A549 (cell line): Measurements from ENCODE around the gene SLC40A1.

Source experiments
- POLR2A ChIP-seq: IDR thresholded peaks from 2 replicates; pipeline ENCODE4 v1.6.1; 2012; ENCODE audit warnings: mild to moderate bottlenecking, low read length
- RCOR1 ChIP-seq: fragments of 150-350 bp; IDR thresholded peaks from 2 replicates; pipeline ENCODE4 v1.6.1; 2014; ENCODE audit warnings: antibody characterized with exemption, low read length, low read depth
- TF ChIP-seq, protein P1 (sequence below): fragments of >200 bp; sonication (Bioruptor Twin); formaldehyde crosslinking; IDR thresholded peaks from 3 replicates; pipeline ENCODE4 v1.5.1; 2016

DNA sequence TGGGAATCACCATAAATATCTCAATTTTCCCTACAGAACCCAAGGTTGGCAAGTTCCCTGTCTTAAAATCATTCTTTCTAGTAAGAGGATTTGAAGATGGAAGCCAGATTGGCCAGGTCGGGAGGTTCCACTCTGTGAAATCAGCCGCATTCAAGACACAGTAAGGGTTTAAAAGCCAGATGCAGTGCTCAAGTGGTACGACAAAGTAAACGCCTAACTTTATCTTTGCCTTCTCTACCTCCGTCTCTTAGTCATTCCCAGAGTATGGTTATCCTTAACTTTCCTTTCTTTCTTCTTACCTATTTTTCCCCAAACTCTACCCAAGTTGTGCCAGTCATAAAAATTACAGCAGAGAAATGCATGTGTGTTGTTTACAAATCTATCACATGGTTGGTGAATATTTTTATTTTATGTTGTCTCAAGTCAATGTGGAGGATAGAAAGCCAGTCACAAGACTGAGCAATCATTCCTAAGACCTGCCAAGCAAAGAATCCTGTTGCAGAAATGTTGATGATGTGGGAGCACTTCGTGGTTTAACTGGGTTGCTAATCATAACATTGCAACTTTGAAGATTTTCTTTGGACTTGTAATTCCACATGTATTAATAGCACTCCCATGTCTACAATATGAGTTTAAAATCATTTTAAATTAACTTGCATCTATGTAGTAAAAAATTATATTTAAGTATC, 62.6 kb downstream of the SLC40A1 start:
- no peak for TF ChIP-seq POLR2A
- TF ChIP-seq, protein P1, sequence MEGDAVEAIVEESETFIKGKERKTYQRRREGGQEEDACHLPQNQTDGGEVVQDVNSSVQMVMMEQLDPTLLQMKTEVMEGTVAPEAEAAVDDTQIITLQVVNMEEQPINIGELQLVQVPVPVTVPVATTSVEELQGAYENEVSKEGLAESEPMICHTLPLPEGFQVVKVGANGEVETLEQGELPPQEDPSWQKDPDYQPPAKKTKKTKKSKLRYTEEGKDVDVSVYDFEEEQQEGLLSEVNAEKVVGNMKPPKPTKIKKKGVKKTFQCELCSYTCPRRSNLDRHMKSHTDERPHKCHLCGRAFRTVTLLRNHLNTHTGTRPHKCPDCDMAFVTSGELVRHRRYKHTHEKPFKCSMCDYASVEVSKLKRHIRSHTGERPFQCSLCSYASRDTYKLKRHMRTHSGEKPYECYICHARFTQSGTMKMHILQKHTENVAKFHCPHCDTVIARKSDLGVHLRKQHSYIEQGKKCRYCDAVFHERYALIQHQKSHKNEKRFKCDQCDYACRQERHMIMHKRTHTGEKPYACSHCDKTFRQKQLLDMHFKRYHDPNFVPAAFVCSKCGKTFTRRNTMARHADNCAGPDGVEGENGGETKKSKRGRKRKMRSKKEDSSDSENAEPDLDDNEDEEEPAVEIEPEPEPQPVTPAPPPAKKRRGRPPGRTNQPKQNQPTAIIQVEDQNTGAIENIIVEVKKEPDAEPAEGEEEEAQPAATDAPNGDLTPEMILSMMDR: no peak
- TF ChIP-seq RCOR1: no peak
